Liver (tissue), 9 donors: ENCODE results near the gene PHETA2. TPM values are rescaled to one million over a fixed set of nuclear protein-coding genes. Genes with fewer than 3 reads are reported as not detected.
"Not testable (repeated sequence)": the region's sequence is repeated elsewhere in the genome, so short reads cannot be mapped to it uniquely, and the experiment has no call there.

ENCODE experiments used
- DNase-seq: peaks from one replicate; pipeline ENCODE4 v3.0.0-alpha.2; 2017; ENCODE audit warnings: low spot score
- H3K27ac ChIP-seq, 2 donors: one replicate each; pipeline ENCODE4 v1.7.0; 2013; ENCODE audit warnings: inconsistent platforms in 2 of 2, low read length in 2 of 2, control low read depth in 1 of 2, low read depth in 1 of 2, mild to moderate bottlenecking in 1 of 2
- H3K27me3 ChIP-seq, 4 donors: one replicate each; pipeline versions ENCODE4 v1.6.1 to v1.7.0; 2013; ENCODE audit warnings: low read length in 3 of 4, inconsistent platforms in 1 of 4, mild to moderate bottlenecking in 1 of 4, moderate library complexity in 1 of 4; ENCODE audit not compliant: control insufficient read depth in 4 of 4, insufficient read depth in 4 of 4
- H3K36me3 ChIP-seq, 4 donors: one replicate each; pipeline versions ENCODE4 v1.6.1 to v1.7.0; 2013; ENCODE audit warnings: low read length in 3 of 4, mild to moderate bottlenecking in 3 of 4, low read depth in 1 of 4, moderate library complexity in 1 of 4; ENCODE audit not compliant: control insufficient read depth in 4 of 4, insufficient read depth in 3 of 4
- H3K4me1 ChIP-seq, 4 donors: one replicate each; pipeline versions ENCODE4 v1.6.1 to v1.7.0; 2013; ENCODE audit warnings: low read length in 3 of 4, mild to moderate bottlenecking in 3 of 4, moderate library complexity in 1 of 4; ENCODE audit not compliant: control insufficient read depth in 4 of 4, insufficient read depth in 4 of 4
- H3K4me3 ChIP-seq, 3 donors: one replicate each; pipeline versions ENCODE4 v1.6.1 to v1.7.0; 2013; ENCODE audit warnings: low read length in 3 of 3, control low read depth in 1 of 3, low read depth in 1 of 3, mild to moderate bottlenecking in 1 of 3
- H3K9ac ChIP-seq, 2 donors: one replicate each; pipeline ENCODE4 v1.7.0; 2013; ENCODE audit warnings: low read length in 2 of 2, mild to moderate bottlenecking in 2 of 2, moderate library complexity in 2 of 2, control low read depth in 1 of 2, low read depth in 1 of 2
- H3K9me3 ChIP-seq, 4 donors: one replicate each; pipeline versions ENCODE4 v1.6.1 to v1.7.0; 2013; ENCODE audit warnings: low read length in 3 of 4; ENCODE audit not compliant: control insufficient read depth in 4 of 4
- CTCF ChIP-seq: fragments of 150-350 bp; IDR thresholded peaks from 2 replicates; pipeline ENCODE4 v1.5.1; 2017; ENCODE audit warnings: improper control_type of control experiment, low read depth, low read length; ENCODE audit not compliant: missing input control
- EGR1 ChIP-seq, 2 donors: IDR thresholded peaks; 2 replicates each; pipeline ENCODE4 v1.6.1; 2016 to 2018; ENCODE audit warnings: antibody characterized with exemption in 2 of 2, low read depth in 2 of 2
- FOXA2 ChIP-seq: IDR thresholded peaks from 2 replicates; pipeline ENCODE4 v1.6.1; 2016; ENCODE audit warnings: antibody characterized with exemption
- GABPA ChIP-seq, 2 donors: IDR thresholded peaks in 1 of 2; conservative IDR thresholded peaks in 1 of 2; 2 replicates each; pipeline ENCODE4 v1.6.1; 2016; ENCODE audit warnings: antibody characterized with exemption in 2 of 2, mild to moderate bottlenecking in 1 of 2, moderate library complexity in 1 of 2
- HNF4A ChIP-seq, 2 donors: conservative IDR thresholded peaks; 2 replicates each; pipeline ENCODE4 v1.6.1; 2016; ENCODE audit warnings: antibody characterized with exemption in 2 of 2, mild to moderate bottlenecking in 2 of 2
- HNF4G ChIP-seq: IDR thresholded peaks from 2 replicates; pipeline ENCODE4 v1.6.1; 2016; ENCODE audit warnings: antibody characterized with exemption
- JUND ChIP-seq, 2 donors: IDR thresholded peaks; 2 replicates each; pipeline ENCODE4 v1.6.1; 2016; ENCODE audit warnings: antibody characterized with exemption in 2 of 2
- MAX ChIP-seq: IDR thresholded peaks from 2 replicates; pipeline ENCODE4 v1.6.1; 2016; ENCODE audit warnings: antibody characterized with exemption
- NR2F2 ChIP-seq: IDR thresholded peaks from 2 replicates; pipeline ENCODE4 v1.6.1; 2016; ENCODE audit warnings: antibody characterized with exemption
- RAD21 ChIP-seq, 2 donors: IDR thresholded peaks; 2 replicates each; pipeline ENCODE4 v1.6.1; 2016; ENCODE audit warnings: antibody characterized with exemption in 2 of 2, mild to moderate bottlenecking in 2 of 2
- REST ChIP-seq: IDR thresholded peaks from 2 replicates; pipeline ENCODE4 v1.6.1; 2016; ENCODE audit warnings: antibody characterized with exemption, mild to moderate bottlenecking
- RXRA ChIP-seq, 2 donors: IDR thresholded peaks; 2 replicates each; pipeline ENCODE4 v1.6.1; 2017 to 2018; ENCODE audit warnings: antibody characterized with exemption in 2 of 2, mild to moderate bottlenecking in 1 of 2
- SP1 ChIP-seq: IDR thresholded peaks from 2 replicates; pipeline ENCODE4 v1.6.1; 2018; ENCODE audit warnings: antibody characterized with exemption, mild to moderate bottlenecking
- TAF1 ChIP-seq: conservative IDR thresholded peaks from 2 replicates; pipeline ENCODE4 v1.6.1; 2016; ENCODE audit warnings: antibody characterized with exemption, mild to moderate bottlenecking
- YY1 ChIP-seq: IDR thresholded peaks from 2 replicates; pipeline ENCODE4 v1.6.1; 2016; ENCODE audit warnings: antibody characterized with exemption, mild to moderate bottlenecking
- ZBTB33 ChIP-seq: IDR thresholded peaks from 2 replicates; pipeline ENCODE4 v1.6.1; 2016; ENCODE audit warnings: antibody characterized with exemption
- WGBS: extraction: QIAGEN DNeasy Blood & Tissue Kit; methylation state at CpG from one replicate; pipeline ENCODE4 v1.1.7; 2013; 5-methylcytosine and 5-hydroxymethylcytosine counted together
- polyA plus RNA-seq, 2 donors: library from polyadenylated mRNA; stranded (reverse) in 1 of 2; unstranded in 1 of 2; fragments of 200-250 nt in 1 of 2; fragments of >200 nt in 1 of 2; fragmentation: Nextera tagmentation in 1 of 2; extraction: Ambion mirVana in 1 of 2; gene quantifications; one replicate each; pipeline versions ENCODE4 v1.2.1 to v1.2.3, GENCODE V29; 2013 to 2015
- total RNA-seq, 2 donors: library from RNA; depleted of rRNA; stranded (reverse); fragments of >200 nt; gene quantifications; one replicate each; pipeline ENCODE4 v1.2.3, GENCODE V29; 2014
- donor health status: healthy.
- donor health status: healthy.
- donor health status: healthy.
- donor health status: healthy.
- donor health status: healthy.

PHETA2 gene
- total and polyA plus RNA-seq, 4 donors = 0.89 to 5.1 (median 1.5) TPM

GRCh38 chr22:42101199-42101598 is 27.2 kb downstream of the PHETA2 start:
- Histone ChIP-seq H3K9ac (no peak overlapping the region), H3K4me1 (no peaks in the 10 kb centered on the region), H3K4me3 (no peak overlapping the region), H3K27me3 (no peaks in the 10 kb centered on the region), H3K9me3 (peaks cover 3 to 17% (median 9%) of the 10 kb centered on the region in 4 donors), H3K36me3 (peaks cover 0 to 4% (median 3%) of the 10 kb centered on the region in 4 donors), H3K27ac (no peak overlapping the region)
- 99% methylated on average over 3 of the region's 3 CpGs for whole genome bisulfite sequencing
- no peak for DNase-seq
- TF ChIP-seq TAF1 (no peak), HNF4A (conservative IDR thresholded peaks at IDR 0.05) (no peak), ZBTB33 (no peak), FOXA2 (no peak), YY1 (no peak), CTCF (no peak), EGR1 (IDR thresholded peaks at IDR 0.05; ENCODE audit: low read depth in 2 of 2) (no peak), NR2F2 (no peak), SP1 (no peak)

GRCh38 chr22:42104332-42104860 is 30.3 kb downstream of the PHETA2 start:
- not testable (repeated sequence) for H3K36me3 ChIP-seq, H3K4me3 ChIP-seq, DNase-seq, H3K9ac ChIP-seq, H3K27ac ChIP-seq, H3K27me3 ChIP-seq, H3K4me1 ChIP-seq
- peaks cover 3 to 17% (median 9%) of the 10 kb centered on the region in 4 donors for H3K9me3 ChIP-seq
- WGBS = 96% methylated on average over 6 of the region's 6 CpGs

- Histone ChIP-seq H3K27ac (no peak overlapping the region), H3K4me3 (no peak overlapping the region), H3K27me3 (no peaks in the 10 kb centered on the region), H3K9me3 (peaks cover 0 to 14% (median 6%) of the 10 kb centered on the region in 4 donors), H3K4me1 (no peaks in the 10 kb centered on the region), H3K9ac (no peak overlapping the region), H3K36me3 (peaks cover 0 to 3% (median 0%) of the 10 kb centered on the region in 4 donors)
- no peak for DNase-seq
- 88% methylated on average over 18 of the region's 18 CpGs for WGBS
- no peak for TF ChIP-seq HNF4G
- TF ChIP-seq GABPA (IDR thresholded peaks at IDR 0.05 in 1 of 2, conservative IDR thresholded peaks at IDR 0.05 in 1 of 2) = no peak
- TF ChIP-seq REST = no peak
- no peak for TF ChIP-seq RAD21 (IDR thresholded peaks at IDR 0.05)
- TF ChIP-seq TAF1 = no peak
- TF ChIP-seq RXRA (IDR thresholded peaks at IDR 0.05) = no peak
- no peak for TF ChIP-seq JUND (IDR thresholded peaks at IDR 0.05)
- TF ChIP-seq EGR1 (IDR thresholded peaks at IDR 0.05; ENCODE audit: low read depth in 2 of 2) = no peak
- TF ChIP-seq MAX = no peak
- TF ChIP-seq HNF4A (conservative IDR thresholded peaks at IDR 0.05) = no peak
These were observed 34.8 kb downstream of the PHETA2 start for GRCh38 chr22:42108848-42109247.
